Measurements from ENCODE around the gene CRYGN. TPM values are rescaled to one million over a fixed set of nuclear protein-coding genes. Genes with fewer than 3 reads are reported as not detected.

CRYGN gene
- total and polyA plus RNA-seq, 2 experiments from 2014 or later = not detected

DNA sequence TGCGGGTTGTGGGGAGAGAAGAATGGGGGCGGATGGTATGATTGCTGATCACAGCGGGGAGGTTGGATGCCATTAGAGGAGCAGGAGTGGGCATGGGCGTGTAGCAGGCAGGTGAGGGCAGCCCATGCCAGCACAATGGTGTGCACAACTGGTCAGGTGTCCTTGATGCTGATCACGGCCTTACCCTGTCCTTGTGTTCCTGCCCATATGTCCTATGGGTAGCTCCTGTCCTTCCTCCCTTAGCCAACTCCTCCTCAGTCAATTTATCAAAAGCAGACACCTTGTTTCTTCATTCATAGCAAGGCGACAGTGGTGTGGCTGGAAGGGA lies 60.8 kb downstream of the CRYGN start:
- Histone ChIP-seq H3K27ac (no peak overlapping the region), H3K27me3 (replicated peaks; ENCODE audit: insufficient read depth) (peaks cover 25% of the 10 kb centered on the region), H3K4me3 (no peak overlapping the region), H3K9ac (no peak overlapping the region), H3K9me2 (ENCODE audit: insufficient read depth) (no peaks in the 10 kb centered on the region), H3K79me2 (ENCODE audit: insufficient read depth) (no peaks in the 10 kb centered on the region), H3F3A (ENCODE audit: insufficient read depth) (no peaks in the 10 kb centered on the region), H4K20me1 (ENCODE audit: insufficient read depth) (no peaks in the 10 kb centered on the region), H3K4me2 (ENCODE audit: unreplicated experiment) (no peak overlapping the region), H3K36me3 (ENCODE audit: low read depth) (no peaks in the 10 kb centered on the region), H3K9me3 (ENCODE audit: low read depth) (no peaks in the 10 kb centered on the region), H3K4me1 (ENCODE audit: insufficient read depth) (no peaks in the 10 kb centered on the region), H2AFZ (no peak overlapping the region)
- no peak for DNase-seq
- TF ChIP-seq EZH2phosphoT487 (IDR thresholded peaks at IDR 0.05; ENCODE audit: insufficient read depth, low read depth) (no peak), EZH2 (IDR thresholded peaks at IDR 0.05; ENCODE audit: insufficient read depth, poor library complexity, severe bottlenecking) (no peak)
- 88 to 90% methylated on average over 5 to 6 of the region's 6 CpGs for whole genome bisulfite sequencing, 2 experiments (ENCODE audit: low coverage in 1 of 2, low lambda C conversion rate in 2 of 2, missing lambda C conversion rate in 2 of 2)
- in situ Hi-C loops (cut with MboI) = no loop called here

Small RNA genes lying within 50 kb of the gene (microRNA-seq; reads per million reads assigned to microRNA genes)
- gene MIR3907 (ENCODE audit: borderline number of aligned reads) = not detected

Small RNA genes lying within 50 kb of the gene (small RNA-seq; reads per million reads assigned to genes)
- gene MIR3907 (ENCODE audit: low read depth, low replicate concordance) (not detected), gene RN7SL76P (ENCODE audit: low read depth, low replicate concordance) (not detected)

Other genes with a start within 250 kb of the CRYGN start
- not detected in 2 replicates for gene H2BK1, start 229.7 kb downstream of the CRYGN start, total RNA-seq (2014; rRNA removed; shearing (Covaris generic))
- not detected in 2 replicates for gene H2BK1, start 229.7 kb downstream of the CRYGN start, polyA plus RNA-seq (2016; fragmentation: Nextera tagmentation; extraction: Ambion mirVana)
- 69.7 and 74.9 TPM in 2 replicates for gene ABCF2, start 212.9 kb downstream of the CRYGN start, total RNA-seq (2014; rRNA removed; shearing (Covaris generic))
- gene ABCF2, start 212.9 kb downstream of the CRYGN start, polyA plus RNA-seq (2016; fragmentation: Nextera tagmentation; extraction: Ambion mirVana) = 40.7 and 40.9 TPM in 2 replicates
- 120 and 139 TPM in 2 replicates for gene CHPF2, start 207.7 kb downstream of the CRYGN start, total RNA-seq (2014; rRNA removed; shearing (Covaris generic))
- gene CHPF2, start 207.7 kb downstream of the CRYGN start, polyA plus RNA-seq (2016; fragmentation: Nextera tagmentation; extraction: Ambion mirVana) = 48.0 and 51.3 TPM in 2 replicates
- gene SMARCD3, start 191.4 kb downstream of the CRYGN start, total RNA-seq (2014; rRNA removed; shearing (Covaris generic)) = 32.2 and 34.0 TPM in 2 replicates
- 19.8 and 22.4 TPM in 2 replicates for gene SMARCD3, start 191.4 kb downstream of the CRYGN start, polyA plus RNA-seq (2016; fragmentation: Nextera tagmentation; extraction: Ambion mirVana)
- gene NUB1, start 98.3 kb downstream of the CRYGN start, total RNA-seq (2014; rRNA removed; shearing (Covaris generic)) = 43.4 and 60.3 TPM in 2 replicates
- gene NUB1, start 98.3 kb downstream of the CRYGN start, polyA plus RNA-seq (2016; fragmentation: Nextera tagmentation; extraction: Ambion mirVana) = 41.7 and 48.0 TPM in 2 replicates
- gene WDR86, start 30.1 kb downstream of the CRYGN start, total RNA-seq (2014; rRNA removed; shearing (Covaris generic)) = 0.25 TPM in 1 of 2 replicates, not detected in the other
- gene WDR86, start 30.1 kb downstream of the CRYGN start, polyA plus RNA-seq (2016; fragmentation: Nextera tagmentation; extraction: Ambion mirVana) = not detected in 2 replicates
- gene RHEB, start 79.8 kb upstream of the CRYGN start, total RNA-seq (2014; rRNA removed; shearing (Covaris generic)) = 86.4 and 91.4 TPM in 2 replicates
- 226 and 235 TPM in 2 replicates for gene RHEB, start 79.8 kb upstream of the CRYGN start, polyA plus RNA-seq (2016; fragmentation: Nextera tagmentation; extraction: Ambion mirVana)

Data from GM23248 (cell line).